AG04449 (cell line): ENCODE data around the gene NDOR1.

ENCODE experiments used
- CTCF ChIA-PET: fragments of 350-600 bp; formaldehyde crosslinking; extraction: SDS; loops from one replicate; lab custom pipeline; 2021; ENCODE audit warnings: antibody characterized with exemption; lab: Yijun Ruan, JAX
- POLR2A ChIA-PET: fragments of 400-600, 350-600 bp; formaldehyde crosslinking; extraction: SDS; loops from one replicate; lab custom pipeline; 2020; ENCODE audit warnings: antibody characterized with exemption, inconsistent platforms; lab: Yijun Ruan, JAX
- DNase-seq: peaks from one replicate; pipeline ENCODE4 v3.0.0-alpha.2; 2010; ENCODE audit warnings: low read depth, low spot score
- H3K4me3 ChIP-seq: 2 replicates; pipeline ENCODE4 v1.5.1; 2011; ENCODE audit warnings: low read depth, mild to moderate bottlenecking, control low read depth, low read length
- TF ChIP-seq, protein P1 (sequence below): IDR thresholded peaks from one replicate; pipeline ENCODE4 v1.5.1; 2011; ENCODE audit warnings: mild to moderate bottlenecking, moderate library complexity, low read length, control low read depth, inconsistent platforms; ENCODE audit not compliant: insufficient read depth; ENCODE audit errors: missing control alignments

NDOR1 gene

DNA sequence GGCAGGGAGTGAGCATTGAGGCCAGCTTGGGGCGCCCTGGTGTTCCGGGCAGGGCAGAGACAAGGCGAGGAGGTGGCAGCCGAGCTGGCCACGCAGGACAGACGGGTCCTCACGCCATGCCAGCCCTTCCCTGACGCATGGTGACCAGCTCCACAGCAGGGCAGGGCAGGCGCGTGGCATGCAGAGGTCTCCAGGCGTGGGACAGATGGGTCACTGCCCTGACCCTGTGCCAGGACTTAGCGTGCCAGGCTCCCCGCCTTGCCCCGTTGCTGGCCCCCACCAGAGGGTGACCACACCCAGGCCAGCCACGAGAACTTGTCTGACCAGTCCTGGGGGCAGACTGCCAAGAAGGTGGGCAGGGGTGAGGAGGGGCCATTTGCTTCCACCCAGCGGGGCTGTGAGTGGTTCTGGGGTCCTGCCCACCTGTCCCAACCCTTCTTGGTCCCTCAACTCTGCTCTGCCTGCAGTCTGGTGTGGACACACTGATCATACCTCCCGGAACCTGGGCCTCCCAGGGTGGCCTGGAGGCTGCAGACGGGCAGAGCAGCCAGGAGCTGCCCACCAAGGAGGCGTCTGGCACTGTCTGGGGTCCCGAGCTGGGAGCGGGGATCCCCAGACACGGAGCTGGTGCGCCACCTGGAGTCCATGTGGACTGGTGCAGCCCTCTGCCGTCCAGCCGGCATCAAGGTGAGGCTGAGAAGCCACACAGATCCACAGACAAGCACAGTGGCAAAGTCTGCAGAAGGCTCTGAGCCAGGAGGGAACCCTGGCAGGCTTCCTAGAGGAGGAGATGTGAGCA, 21.8 kb downstream of the NDOR1 start, which contains the start of gene RNF224:
RNF224 (plus strand) TSS at position 449 of the 799 bp plus-strand sequence. CDS start 834 bp downstream, outside the sequence.
- TF ChIP-seq, protein P1, sequence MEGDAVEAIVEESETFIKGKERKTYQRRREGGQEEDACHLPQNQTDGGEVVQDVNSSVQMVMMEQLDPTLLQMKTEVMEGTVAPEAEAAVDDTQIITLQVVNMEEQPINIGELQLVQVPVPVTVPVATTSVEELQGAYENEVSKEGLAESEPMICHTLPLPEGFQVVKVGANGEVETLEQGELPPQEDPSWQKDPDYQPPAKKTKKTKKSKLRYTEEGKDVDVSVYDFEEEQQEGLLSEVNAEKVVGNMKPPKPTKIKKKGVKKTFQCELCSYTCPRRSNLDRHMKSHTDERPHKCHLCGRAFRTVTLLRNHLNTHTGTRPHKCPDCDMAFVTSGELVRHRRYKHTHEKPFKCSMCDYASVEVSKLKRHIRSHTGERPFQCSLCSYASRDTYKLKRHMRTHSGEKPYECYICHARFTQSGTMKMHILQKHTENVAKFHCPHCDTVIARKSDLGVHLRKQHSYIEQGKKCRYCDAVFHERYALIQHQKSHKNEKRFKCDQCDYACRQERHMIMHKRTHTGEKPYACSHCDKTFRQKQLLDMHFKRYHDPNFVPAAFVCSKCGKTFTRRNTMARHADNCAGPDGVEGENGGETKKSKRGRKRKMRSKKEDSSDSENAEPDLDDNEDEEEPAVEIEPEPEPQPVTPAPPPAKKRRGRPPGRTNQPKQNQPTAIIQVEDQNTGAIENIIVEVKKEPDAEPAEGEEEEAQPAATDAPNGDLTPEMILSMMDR = peak; percentile 93
- ChIA-PET POLR2A (interaction anchor here (1.0 to 2.5 kb wide), 5 partner anchors 13 to 181 kb away, joined by 3 to 14 read pairs (median 4); partner anchors contain the start of genes ANAPC2, SSNA1 and TUBB4B), CTCF (interaction anchor here (0.9 to 6.6 kb wide), 27 partner anchors 8 to 192 kb away, joined by 3 to 139 read pairs (median 5); partner anchors contain the start of genes ANAPC2, DPP7, NPDC1 and SAPCD2)
- H3K4me3 ChIP-seq = no peak within 1 kb of the TSS
- no peak for DNase-seq

- ChIA-PET CTCF (interaction anchor here (0.8 to 6.6 kb wide), 26 partner anchors 9 to 193 kb away, joined by 3 to 139 read pairs (median 5); partner anchors contain the start of genes ANAPC2, DPP7, NELFB and NPDC1), POLR2A (interaction anchor here (1.0 to 2.5 kb wide), 5 partner anchors 13 to 181 kb away, joined by 3 to 14 read pairs (median 4); partner anchors contain the start of genes ANAPC2, SSNA1 and TUBB4B)
- H3K4me3 ChIP-seq = no peak overlapping the region
- TF ChIP-seq, protein P1 = no peak
- DNase-seq = no peak
Measured at GRCh38 chr9:137227853-137228505, 22.5 kb downstream of the NDOR1 start.

- no peak for DNase-seq
- ChIA-PET POLR2A (no interaction called here), CTCF (interaction anchor here (0.8 to 6.6 kb wide), 14 partner anchors 9 to 184 kb away, joined by 3 to 139 read pairs (median 8); partner anchors contain the start of genes ANAPC2, DPP7, NELFB and NPDC1)
- no peak overlapping the region for H3K4me3 ChIP-seq
- TF ChIP-seq, protein P1 = no peak
Measured at GRCh38 chr9:137228506-137228967, 23.0 kb downstream of the NDOR1 start.

- H3K4me3 ChIP-seq = no peak overlapping the region
- TF ChIP-seq, protein P1 = no peak
- ChIA-PET POLR2A (interaction anchor here (0.9 kb wide), 1 partner anchor 12 kb away, joined by 4 read pairs; the partner anchor contains the start of gene TUBB4B), CTCF (interaction anchor here (0.8 to 4.4 kb wide), 7 partner anchors 8 to 184 kb away, joined by 3 to 28 read pairs (median 3); no protein-coding TSS in a partner anchor)
- DNase-seq = no peak
Measured at GRCh38 chr9:137228968-137229896, 23.7 kb downstream of the NDOR1 start.

DNA sequence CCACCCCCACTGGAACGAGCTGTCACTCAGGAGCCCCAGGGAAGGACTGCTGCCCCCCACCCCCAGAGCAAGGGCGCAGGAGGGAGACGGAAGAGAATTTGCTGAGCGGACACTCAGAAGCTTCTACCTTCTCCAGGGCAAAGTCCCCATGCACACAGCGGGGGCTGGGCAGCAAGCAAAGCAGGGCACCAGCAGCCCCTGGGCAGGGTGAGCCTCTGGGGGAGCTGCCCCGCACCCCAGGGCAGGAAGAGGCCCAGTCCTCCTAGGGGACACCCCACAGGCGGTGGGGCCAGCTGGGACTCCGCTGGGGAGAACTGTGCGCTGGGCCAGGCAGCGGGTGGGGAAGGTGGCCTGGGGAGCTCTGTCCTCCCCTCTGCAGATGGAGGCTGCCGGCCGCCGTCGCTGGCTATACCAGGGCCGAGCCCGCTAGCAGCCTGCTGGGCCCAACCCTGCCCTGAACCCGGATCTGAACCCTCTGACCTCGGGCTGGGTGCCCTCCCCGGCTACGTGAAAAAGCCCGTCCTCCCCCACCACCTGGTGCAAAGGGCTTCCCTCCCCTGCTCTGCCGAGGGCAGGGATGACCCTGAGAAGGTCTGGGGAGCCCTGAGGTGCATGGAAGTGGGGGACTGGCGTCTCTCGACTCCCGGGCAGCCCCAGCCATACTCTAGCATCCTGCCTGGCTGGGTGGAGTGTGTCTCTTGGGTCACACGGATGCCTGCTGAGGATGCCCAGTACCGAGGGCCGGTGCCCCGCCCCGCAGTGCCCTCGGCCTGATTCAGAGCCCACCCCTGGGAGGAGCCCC, 24.6 kb downstream of the NDOR1 start:
- ChIA-PET POLR2A (interaction anchor here (0.9 to 1.5 kb wide), 2 partner anchors 10 to 11 kb away, joined by 4 to 8 read pairs; partner anchors contain the start of gene TUBB4B), CTCF (interaction anchor here (0.8 to 4.4 kb wide), 7 partner anchors 7 to 183 kb away, joined by 3 to 28 read pairs (median 3); no protein-coding TSS in a partner anchor)
- no peak for DNase-seq
- TF ChIP-seq, protein P1 = no peak
- no peak overlapping the region for H3K4me3 ChIP-seq
